GM15510 (cell line): ENCODE results near the gene NKX6-2.

Source experiments
- POLR2A ChIP-seq: IDR thresholded peaks from 3 replicates; pipeline ENCODE4 v1.6.1; 2011; ENCODE audit warnings: borderline replicate concordance; ENCODE audit not compliant: insufficient read length; ENCODE audit errors: extremely low read depth

NKX6-2 gene

DNA sequence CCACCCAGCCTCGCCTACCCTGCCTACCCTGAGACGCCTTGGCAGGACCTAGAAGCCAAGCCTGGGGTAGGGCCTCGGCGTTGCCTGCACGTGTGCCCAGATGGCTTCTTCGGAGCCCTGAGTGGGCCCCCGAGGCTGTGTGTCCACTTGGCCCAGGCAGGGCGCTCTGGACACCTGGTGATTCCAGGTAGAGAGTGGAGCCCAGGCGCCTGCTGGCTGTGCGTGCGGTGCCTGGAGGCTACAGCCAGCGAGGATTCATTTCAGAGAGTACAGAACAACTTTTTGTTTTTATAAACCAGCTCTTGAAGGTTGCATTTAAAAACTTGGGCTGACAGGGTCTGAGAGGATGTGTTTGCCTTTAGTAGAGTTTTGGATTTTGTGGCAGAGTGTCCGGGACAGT lies 40.0 kb downstream of the NKX6-2 start:
- TF ChIP-seq POLR2A, result no peak

DNA sequence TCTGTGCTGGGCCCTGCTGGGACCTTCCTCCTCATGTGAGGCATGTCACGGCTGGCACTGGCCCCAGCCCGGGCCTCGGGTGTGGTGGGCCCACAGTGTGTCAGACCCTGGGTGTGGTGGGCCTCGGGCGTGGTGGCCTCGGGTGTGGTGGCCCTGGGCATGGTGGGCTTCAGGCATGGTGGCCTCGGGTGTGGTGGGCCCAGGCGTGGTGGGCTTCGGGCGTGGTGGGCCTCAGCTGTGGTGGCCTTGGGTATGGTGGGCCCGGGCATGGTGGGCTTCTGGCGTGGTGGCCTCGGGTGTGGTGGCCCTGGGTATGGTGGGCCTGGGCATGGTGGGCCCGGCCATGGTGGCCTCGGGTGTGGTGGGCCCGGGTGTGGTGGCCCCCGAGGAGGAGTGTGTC lies 40.4 kb downstream of the NKX6-2 start:
- TF ChIP-seq POLR2A, result no peak

DNA sequence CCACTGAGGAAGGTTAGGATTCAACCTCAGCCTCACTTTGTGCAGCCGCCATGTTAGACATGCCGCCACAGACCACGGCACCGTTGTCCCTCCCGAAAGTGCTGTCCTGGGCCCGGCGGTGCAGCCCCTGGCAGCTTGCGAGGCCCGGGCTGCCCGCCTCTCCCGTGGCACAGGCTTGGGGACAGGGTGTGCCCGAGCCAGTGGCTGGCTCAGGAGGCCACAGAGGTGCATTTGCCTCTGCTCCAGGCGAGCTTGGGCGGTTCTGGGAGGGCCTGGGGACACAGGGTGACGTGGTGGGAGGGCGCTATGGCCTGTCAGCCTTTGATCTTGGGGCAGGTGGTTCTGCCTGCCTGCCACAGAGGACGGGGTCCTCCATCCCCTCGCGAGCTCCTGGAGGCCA lies 41.1 kb downstream of the NKX6-2 start:
- no peak for TF ChIP-seq POLR2A

DNA sequence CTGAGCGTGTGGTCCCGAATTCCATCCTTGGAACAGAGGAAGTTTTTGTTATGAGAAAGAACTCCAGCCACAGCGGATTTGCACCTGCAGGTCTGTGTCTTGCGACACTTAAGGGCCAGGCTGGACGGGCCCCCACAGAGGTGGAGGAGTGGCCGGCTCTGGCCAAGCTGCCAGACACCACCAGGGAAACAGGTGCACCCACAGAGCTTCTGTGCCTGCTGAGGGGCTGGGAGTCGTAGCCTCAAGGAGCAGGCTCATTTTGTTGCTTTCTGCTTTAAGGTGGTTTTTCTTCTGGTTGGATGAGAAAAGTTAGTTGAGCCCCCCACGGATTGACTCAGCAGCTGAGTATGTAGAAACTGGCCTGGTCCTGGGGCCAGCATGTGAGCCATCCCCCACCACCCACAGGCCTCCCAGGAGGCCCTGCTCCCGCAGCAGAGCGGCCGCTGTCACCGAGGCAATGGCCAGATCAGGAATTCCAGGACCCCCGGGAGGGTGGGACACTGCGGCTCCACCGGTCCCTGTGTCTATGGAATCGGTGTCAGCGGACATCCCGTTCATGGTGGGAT lies 41.9 kb downstream of the NKX6-2 start:
- no peak for TF ChIP-seq POLR2A

DNA sequence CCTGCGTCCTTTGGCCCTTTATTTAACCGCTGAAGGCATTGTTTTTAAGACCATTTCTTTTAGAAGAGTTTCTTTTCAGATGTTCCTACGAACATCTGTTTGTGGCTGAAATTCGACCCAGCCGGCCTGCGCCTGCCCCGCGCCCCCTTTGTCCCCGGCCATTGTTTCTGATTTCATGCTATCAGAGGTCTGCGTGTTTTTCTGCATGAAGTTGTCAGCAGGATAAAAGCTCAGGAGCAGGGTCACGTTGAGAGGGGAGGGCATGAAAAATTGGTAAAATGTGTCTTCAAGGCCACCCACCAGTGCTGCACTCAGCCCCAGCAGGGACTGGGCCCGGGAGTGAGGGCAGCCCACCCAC lies 43.1 kb downstream of the NKX6-2 start:
- TF ChIP-seq POLR2A, result no peak

DNA sequence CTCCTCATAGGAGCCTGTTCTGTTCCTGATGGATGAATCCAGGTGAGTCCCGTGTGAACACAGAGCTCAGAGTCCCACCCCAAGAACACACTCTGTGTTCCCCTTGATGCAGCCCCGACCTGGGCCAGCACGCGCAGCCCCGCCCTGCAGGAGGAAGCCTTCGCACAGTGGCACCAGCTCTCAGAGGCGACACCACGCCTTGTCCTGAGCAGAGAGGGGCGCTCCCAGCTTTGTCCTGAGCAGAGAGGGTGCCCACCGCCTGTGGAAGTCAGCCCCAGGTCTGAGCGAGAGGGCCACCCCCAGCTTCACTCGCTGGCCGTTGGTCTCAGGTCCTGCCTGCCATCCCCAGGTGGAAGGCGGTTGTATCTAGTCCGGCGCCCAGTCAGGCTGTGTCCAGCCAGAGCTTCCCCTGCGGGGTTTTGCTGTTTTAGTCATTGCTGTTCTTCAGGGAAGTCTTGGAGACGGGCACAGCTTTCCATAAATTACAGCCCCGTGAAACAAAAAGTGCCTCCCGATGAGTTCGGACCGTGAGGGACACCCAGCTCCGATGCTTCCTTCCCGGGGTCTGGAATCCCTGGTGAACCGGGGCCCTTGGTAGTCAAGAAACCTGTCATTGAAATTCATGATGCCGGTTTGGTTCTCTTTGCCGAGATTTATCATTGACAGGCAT lies 43.6 kb downstream of the NKX6-2 start:
- TF ChIP-seq POLR2A, result no peak

DNA sequence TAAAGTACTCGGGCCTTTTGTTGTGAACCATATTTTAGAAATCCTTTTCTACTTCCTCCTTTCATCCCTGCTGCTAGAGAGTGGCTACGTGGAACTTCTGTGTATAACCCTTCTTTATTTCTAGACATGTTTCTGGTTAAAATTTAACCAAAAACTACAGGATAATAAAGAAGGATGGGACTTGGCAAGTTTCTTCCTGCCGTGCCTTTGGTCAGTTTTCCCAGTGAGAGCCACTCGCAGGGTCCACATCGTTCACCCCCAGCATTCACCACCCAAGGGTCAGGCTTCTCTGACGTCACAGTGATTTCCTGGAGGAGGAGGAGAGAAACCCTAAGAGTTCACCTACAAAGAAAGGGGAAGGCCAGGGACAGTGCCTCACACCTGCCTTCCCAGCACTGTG lies 45.4 kb downstream of the NKX6-2 start:
- no peak for TF ChIP-seq POLR2A

DNA sequence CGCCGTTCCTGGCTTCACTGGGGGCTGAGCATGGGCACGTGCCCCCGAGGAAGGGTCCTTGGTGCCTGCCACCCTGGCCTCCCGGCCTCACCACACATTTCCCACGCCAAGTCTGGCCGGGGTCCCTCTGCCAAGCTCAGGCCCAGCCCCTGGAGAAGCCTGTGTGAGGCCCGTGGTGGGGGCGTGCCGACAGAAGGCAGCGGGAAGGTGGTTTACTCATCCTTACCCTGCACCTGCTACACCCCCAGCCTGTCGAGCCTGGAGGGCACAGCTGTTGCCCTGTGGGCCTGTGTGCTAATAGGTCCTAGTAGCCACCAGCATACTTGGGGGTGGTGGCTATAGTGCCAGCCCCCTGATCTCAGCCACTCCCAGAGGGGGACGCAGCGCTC lies 46.7 kb downstream of the NKX6-2 start:
- no peak for TF ChIP-seq POLR2A

DNA sequence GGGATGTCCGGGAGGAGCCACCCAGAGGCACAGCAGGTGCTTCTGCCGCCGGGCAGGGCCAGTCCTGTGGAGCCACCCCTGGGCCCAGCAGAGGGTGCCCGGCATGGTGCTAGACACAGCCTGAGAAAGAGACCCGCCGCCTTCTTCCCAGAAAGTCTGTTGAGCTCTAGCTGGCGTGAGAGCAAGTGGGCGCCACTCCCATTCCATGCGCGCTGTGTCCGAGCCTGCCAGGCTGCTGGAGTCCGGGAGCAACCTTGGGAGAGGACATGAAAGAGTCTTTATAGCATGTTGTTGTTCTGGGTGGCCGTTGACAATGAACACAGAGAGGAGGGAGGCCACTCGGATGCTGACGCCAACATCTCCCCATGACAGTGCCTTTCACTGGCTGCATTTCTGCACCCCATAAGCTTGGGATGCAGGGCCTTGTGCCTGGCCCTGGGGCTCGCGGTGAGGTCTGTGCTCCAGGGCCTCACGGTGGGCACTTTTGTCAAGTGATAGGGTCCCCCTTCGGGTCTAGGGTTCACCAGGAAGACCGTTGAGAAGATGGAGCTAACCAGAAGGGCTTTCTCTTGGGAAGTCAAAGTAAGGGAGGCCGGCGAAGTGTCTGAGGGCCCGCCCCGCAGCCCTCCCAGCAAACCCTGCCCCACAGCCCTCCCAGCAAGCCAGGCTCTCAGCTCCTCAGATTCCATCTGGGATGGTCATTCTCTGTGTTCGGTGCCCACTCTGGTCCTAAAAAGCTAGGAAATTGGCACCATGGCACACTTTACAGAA lies 47.3 kb downstream of the NKX6-2 start:
- no peak for TF ChIP-seq POLR2A

DNA sequence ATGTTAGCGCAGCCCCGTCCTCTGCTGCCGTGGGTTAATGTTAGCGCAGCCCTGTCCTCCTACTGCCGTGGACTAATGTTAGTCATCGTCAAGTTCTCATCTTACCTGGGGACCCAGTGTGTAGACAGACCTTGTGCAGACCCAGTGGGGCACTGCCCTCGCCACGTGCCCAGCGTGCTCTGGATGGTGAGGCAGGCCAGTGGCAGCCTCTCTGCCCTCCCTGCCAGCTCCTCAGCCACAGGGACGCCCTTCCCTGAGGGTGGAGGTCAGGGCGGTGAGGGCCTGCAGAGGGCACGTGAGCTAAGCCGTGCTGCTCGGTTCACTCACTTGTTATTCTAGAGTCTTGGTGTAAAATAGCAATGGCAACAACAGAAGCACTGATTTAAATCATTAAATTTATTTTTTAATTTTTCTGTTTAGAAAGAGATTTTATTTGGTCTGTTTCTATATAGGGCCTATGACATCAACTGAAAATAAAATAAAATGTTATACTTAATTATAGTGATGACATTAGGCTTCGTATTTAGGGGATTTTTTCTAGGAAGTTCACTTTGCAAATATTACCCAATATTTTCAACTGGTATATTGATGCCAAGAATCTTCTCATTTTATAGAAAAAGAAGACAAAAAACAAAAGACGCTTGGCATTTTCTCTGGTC lies 48.4 kb downstream of the NKX6-2 start:
- no peak for TF ChIP-seq POLR2A

DNA sequence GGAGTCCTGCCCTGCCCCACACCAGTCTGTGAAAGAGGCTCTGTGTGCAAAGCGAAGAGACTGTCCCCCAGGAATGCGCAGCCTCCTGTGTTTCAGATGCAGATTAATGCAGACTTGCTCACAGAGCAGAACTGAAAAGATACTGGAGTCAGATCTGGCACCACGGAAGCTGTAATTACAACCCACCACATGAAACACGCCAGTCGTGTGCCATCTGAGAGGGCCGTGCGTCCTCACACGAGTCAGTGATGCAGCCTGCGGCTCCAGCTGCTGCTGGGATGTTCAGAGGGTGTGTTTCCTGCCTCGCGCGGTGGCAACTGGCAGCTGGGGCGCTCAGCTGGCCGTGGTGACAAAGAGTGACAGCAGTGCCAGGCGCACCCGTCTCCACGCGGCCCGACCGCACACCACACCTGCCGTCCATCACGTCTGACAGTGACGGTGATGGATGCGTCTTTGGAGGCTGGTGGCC lies 50.0 kb downstream of the NKX6-2 start:
- no peak for TF ChIP-seq POLR2A

DNA sequence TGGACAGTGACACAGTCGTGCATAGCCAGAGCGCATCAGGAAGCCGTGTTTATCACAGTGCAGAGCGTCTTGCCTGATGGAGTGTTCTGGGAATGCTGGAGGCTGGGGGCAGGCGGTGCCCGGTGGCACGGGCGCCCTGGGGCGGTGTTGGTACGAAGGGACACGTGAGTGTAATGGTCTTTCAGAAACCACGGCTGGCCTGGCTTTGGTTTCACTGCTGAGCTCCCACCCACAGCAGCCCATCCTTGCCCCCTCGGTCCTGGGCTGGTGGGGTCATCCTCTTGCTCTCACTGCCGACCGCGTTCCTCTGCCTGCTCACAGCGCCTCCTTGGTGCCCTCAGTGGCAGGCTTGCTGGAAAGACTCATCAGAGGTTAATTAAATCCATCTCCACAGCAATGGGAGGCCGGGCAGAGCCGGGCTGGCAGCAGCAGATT lies 50.6 kb downstream of the NKX6-2 start:
- TF ChIP-seq POLR2A, result no peak

DNA sequence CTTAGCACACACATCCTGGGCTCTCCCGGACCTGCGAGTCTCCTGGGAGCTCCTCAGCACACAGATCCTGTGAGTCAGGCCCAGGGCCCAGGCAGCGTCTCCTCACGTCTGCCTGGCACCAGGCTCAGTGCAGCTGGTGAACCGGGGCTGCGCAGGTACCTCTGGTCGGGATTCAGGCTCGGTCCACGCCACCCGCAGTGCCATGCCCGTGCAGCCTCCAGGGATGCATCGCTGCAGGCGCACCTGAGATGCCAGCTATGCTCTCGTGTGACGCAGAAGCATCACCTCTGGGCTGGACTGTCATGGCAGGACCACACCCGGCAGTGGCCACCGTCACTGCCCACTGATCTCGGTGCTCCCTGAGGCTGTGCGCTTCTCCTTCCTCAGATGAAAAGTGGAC lies 52.0 kb downstream of the NKX6-2 start:
- TF ChIP-seq POLR2A, result no peak
